IMR-90 (cell line): ENCODE results near the gene CCKAR.

Experiments used
- CTCF ChIP-seq: conservative IDR thresholded peaks from 2 replicates; pipeline ENCODE4 v1.5.1; 2012; ENCODE audit warnings: mild to moderate bottlenecking, low read depth, low read length, improper control_type of control experiment
- POLR2A ChIP-seq: IDR thresholded peaks from 2 replicates; pipeline ENCODE4 v1.6.1; 2012; ENCODE audit warnings: mild to moderate bottlenecking, low read depth, low read length
- RFX5 ChIP-seq: IDR thresholded peaks from 2 replicates; pipeline ENCODE4 v1.8.0; 2012; ENCODE audit warnings: low read depth, mild to moderate bottlenecking, low read length, moderate library complexity

- TF ChIP-seq POLR2A (no peak), RFX5 (no peak), CTCF (no peak)
Measured at GRCh38 chr4:26431461-26432180, 58.7 kb downstream of the CCKAR start.
